Stimulated activated CD8-positive, alpha-beta memory T cell treated with anti-CD3 and anti-CD28 coated beads, Interleukin-12 subunit alpha, Interleukin-12 subunit beta, amount 100 ng/mL, for 24 hours (primary cell): ENCODE data around the gene TMEM247.

Experiments
- DNase-seq: peaks from one replicate; pipeline ENCODE4 v3.0.0-alpha.2; 2020; ENCODE audit errors: extremely low read depth

TMEM247 gene

GRCh38 chr2:46488389-46488788 lies 9.0 kb downstream of the TMEM247 start:
- DNase-seq, result no peak

- DNase-seq, result no peak
These were observed 10.2 kb downstream of the TMEM247 start for GRCh38 chr2:46489423-46490174.

- DNase-seq, result no peak
These were observed 11.3 kb downstream of the TMEM247 start for GRCh38 chr2:46490521-46491141.

GRCh38 chr2:46492301-46492700 lies 12.9 kb downstream of the TMEM247 start:
- DNase-seq, result no peak

GRCh38 chr2:46493241-46493970 lies 14.0 kb downstream of the TMEM247 start:
- DNase-seq, result no peak

GRCh38 chr2:46493971-46494250 lies 14.5 kb downstream of the TMEM247 start:
- no peak for DNase-seq

- no peak for DNase-seq
These were observed 15.2 kb downstream of the TMEM247 start for GRCh38 chr2:46494596-46494995.

- no peak for DNase-seq
These were observed 16.1 kb downstream of the TMEM247 start for GRCh38 chr2:46495231-46496030.

GRCh38 chr2:46497766-46498165 lies 18.4 kb downstream of the TMEM247 start:
- DNase-seq, result no peak

- DNase-seq, result no peak
These were observed 19.3 kb downstream of the TMEM247 start for GRCh38 chr2:46498681-46499080.

GRCh38 chr2:46499392-46499785 lies 20.0 kb downstream of the TMEM247 start:
- DNase-seq, result no peak

- DNase-seq, result no peak
These were observed 21.4 kb downstream of the TMEM247 start for GRCh38 chr2:46500801-46501200.

- no peak for DNase-seq
These were observed 23.0 kb downstream of the TMEM247 start for GRCh38 chr2:46502291-46502885.

GRCh38 chr2:46503686-46504085 lies 24.3 kb downstream of the TMEM247 start:
- no peak for DNase-seq

- DNase-seq, result no peak
These were observed 24.9 kb downstream of the TMEM247 start for GRCh38 chr2:46504221-46504620.

- no peak for DNase-seq
These were observed 25.5 kb downstream of the TMEM247 start for GRCh38 chr2:46504685-46505471.

GRCh38 chr2:46505472-46505783 lies 26.1 kb downstream of the TMEM247 start:
- no peak for DNase-seq

- DNase-seq, result no peak
These were observed 26.9 kb downstream of the TMEM247 start for GRCh38 chr2:46506131-46506706.

GRCh38 chr2:46508312-46508711 lies 28.9 kb downstream of the TMEM247 start:
- no peak for DNase-seq

GRCh38 chr2:46508759-46509158 lies 29.4 kb downstream of the TMEM247 start:
- DNase-seq, result no peak

- DNase-seq, result no peak
These were observed 30.4 kb downstream of the TMEM247 start for GRCh38 chr2:46509804-46510203.
